IgD-negative memory B cell (primary cell): Measurements from ENCODE around the gene SRRM3. TPM values are rescaled to one million over a fixed set of nuclear protein-coding genes. Genes with fewer than 3 reads are reported as not detected.
"Not testable (repeated sequence)": the region's sequence is repeated elsewhere in the genome, so short reads cannot be mapped to it uniquely, and the experiment has no call there.

Source experiments
- H3K27ac Mint-ChIP-seq, 3 donors: one replicate each; pipeline ENCODE4 v1.8.0; 2020 to 2022; ENCODE audit warnings: mild to moderate bottlenecking in 3 of 3, mixed read lengths in 3 of 3, moderate library complexity in 1 of 3
- H3K27me3 Mint-ChIP-seq: one replicate; pipeline ENCODE4 v1.8.0; 2021; ENCODE audit warnings: mixed read lengths
- H3K36me3 Mint-ChIP-seq: one replicate; pipeline ENCODE4 v1.8.0; 2020; ENCODE audit warnings: mild to moderate bottlenecking, mixed read lengths
- H3K4me1 Mint-ChIP-seq, 3 donors: one replicate each; pipeline ENCODE4 v1.8.0; 2020 to 2022; ENCODE audit warnings: mixed read lengths in 3 of 3, mild to moderate bottlenecking in 1 of 3
- H3K4me3 Mint-ChIP-seq, 4 donors: one replicate each; pipeline ENCODE4 v1.8.0; 2020 to 2022; ENCODE audit warnings: mild to moderate bottlenecking in 4 of 4, mixed read lengths in 4 of 4, moderate library complexity in 3 of 4
- H3K9me3 Mint-ChIP-seq, 3 donors: one replicate each; pipeline ENCODE4 v1.8.0; 2020 to 2021; ENCODE audit warnings: mixed read lengths in 3 of 3, mild to moderate bottlenecking in 1 of 3
- polyA plus RNA-seq: library from polyadenylated mRNA; unstranded; fragments of 300-500 nt; fragmentation: Illumina TruSeq; gene quantifications from one replicate; pipeline ENCODE4 v1.2.3, GENCODE V29; 2021

SRRM3 gene
- polyA plus RNA-seq, 1 donor from 2014 or later = not detected

DNA sequence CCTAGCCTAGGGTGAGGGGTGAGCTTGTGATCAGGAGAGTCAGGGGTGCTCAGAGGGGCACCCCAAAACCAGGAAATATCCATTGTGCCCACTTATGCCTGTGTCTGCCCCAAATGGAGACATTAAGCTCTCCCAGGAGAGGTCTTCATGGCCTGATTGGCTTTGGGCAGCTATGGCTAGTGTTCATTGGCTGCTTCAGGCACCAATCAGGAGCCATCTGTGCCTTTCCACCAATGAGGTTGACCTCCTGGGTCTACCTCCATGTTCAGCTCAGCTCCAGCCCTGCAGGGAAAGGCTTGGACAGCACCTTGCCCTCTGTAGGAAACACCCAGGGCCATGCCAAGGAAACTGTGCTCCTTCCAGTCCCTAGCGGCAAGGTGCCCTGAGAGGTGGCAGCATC, 76.8 kb downstream of the SRRM3 start:
- H3K27ac Mint-ChIP-seq = no peak overlapping the region
- H3K9me3 Mint-ChIP-seq = peaks cover 0 to 2% (median 0%) of the 10 kb centered on the region in 3 donors
- H3K36me3 Mint-ChIP-seq = no peaks in the 10 kb centered on the region
- H3K4me1 Mint-ChIP-seq = peaks cover 4 to 9% (median 8%) of the 10 kb centered on the region in 3 donors
- H3K27me3 Mint-ChIP-seq = peaks cover 25% of the 10 kb centered on the region
- H3K4me3 Mint-ChIP-seq = peak overlapping the region in 1 of 4 donors; percentile 28

DNA sequence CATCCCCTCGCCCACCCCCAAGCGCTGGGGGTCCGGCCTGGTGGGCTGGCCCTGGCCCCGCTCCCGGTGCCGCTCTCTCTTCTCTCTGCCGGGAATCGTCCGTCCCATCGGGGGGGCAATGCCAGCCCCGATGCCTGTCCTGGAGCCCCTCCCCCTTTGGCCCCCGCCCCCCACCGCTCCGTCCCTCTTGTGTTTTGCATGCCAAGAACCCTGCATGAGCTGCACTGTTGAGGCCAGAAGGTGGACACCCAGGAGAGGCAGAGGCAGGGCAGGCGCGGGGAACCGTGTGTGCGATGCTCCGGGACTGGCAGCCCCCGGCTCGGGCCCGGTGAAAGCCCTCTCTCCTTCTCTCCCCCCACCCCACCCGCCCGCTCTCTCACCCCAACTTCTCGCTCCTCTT, 78.7 kb downstream of the SRRM3 start:
- Mint-ChIP-seq H3K4me1 (peaks cover 4 to 8% (median 8%) of the 10 kb centered on the region in 3 donors), H3K27me3 (peaks cover 34% of the 10 kb centered on the region), H3K27ac (no peak overlapping the region), H3K4me3 (peak overlapping the region in 1 of 4 donors; percentile 91), H3K9me3 (peaks cover 0 to 2% (median 0%) of the 10 kb centered on the region in 3 donors), H3K36me3 (no peaks in the 10 kb centered on the region)

DNA sequence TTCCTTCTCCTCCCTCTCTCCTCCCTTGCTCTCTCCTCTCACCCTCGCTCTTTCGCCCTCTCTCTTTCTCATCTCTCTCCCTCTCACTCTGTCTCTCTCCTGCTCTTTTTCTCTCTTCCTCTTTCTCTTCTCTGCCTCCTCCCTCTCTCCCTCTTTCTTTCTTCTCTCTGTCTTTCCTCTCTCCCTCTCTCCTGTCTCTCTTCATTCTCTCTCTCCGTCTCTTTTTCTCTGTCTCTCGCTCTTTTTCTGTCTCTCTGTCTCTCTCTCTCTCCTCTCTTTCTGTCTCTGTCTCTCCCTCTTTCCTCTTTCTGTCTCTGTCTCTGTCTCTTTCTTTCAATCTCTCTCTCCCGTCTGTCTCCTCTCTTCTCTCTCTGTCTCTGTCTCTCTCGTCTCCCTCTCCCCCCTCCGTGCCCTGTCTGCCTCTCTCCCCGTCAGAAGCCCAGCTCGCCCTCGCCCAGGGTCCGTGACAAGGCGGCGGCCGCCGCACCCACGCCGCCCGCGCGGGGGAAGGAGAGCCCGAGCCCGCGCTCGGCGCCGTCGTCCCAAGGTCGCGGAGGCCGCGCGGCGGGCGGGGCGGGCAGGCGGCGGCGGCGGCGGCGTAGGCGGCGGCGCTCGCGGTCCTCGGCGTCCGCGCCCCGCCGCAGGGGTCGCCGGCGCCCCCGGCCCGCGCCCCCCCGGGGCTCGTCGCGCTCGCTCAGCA, 79.5 kb downstream of the SRRM3 start:
- H3K4me1 Mint-ChIP-seq = peaks cover 4 to 8% (median 8%) of the 10 kb centered on the region in 3 donors
- no peak overlapping the region for H3K27ac Mint-ChIP-seq
- peak overlapping the region in 3 of 4 donors; percentile 80 to 91 (median 82) for H3K4me3 Mint-ChIP-seq
- H3K36me3 Mint-ChIP-seq = no peaks in the 10 kb centered on the region
- H3K9me3 Mint-ChIP-seq = peaks cover 0 to 2% (median 0%) of the 10 kb centered on the region in 3 donors
- peaks cover 32% of the 10 kb centered on the region for H3K27me3 Mint-ChIP-seq

DNA sequence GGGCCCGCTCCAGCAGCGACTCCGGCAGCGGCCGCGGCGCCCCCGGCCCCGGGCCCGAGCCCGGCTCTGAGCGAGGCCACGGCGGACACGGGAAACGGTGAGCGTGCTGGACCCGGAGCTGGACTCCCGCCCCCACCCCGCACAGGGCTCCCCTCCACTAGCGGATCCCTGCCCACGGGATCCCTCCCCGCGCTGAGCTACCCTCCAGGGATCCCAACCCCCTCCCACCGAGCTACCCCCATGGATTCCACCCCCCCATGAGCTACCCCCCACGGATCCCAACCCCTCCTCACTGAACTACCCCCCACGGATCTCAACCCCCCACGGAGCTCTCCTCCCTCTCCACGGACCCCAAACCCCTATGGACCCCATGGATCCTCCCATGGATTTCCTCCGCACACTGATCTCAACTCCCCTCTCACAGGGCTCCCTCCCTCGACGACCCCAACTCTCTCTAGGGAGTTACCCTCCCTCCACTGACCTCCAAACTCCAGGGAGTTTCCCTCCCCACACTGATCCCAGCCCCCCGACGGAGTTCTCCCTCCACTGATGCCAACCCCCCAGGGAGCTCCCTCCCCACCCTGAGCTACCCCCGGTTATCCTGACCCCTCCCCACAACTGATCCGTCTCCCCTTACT, 80.1 kb downstream of the SRRM3 start:
- Mint-ChIP-seq H3K27ac (no peak overlapping the region), H3K27me3 (peaks cover 28% of the 10 kb centered on the region)

DNA sequence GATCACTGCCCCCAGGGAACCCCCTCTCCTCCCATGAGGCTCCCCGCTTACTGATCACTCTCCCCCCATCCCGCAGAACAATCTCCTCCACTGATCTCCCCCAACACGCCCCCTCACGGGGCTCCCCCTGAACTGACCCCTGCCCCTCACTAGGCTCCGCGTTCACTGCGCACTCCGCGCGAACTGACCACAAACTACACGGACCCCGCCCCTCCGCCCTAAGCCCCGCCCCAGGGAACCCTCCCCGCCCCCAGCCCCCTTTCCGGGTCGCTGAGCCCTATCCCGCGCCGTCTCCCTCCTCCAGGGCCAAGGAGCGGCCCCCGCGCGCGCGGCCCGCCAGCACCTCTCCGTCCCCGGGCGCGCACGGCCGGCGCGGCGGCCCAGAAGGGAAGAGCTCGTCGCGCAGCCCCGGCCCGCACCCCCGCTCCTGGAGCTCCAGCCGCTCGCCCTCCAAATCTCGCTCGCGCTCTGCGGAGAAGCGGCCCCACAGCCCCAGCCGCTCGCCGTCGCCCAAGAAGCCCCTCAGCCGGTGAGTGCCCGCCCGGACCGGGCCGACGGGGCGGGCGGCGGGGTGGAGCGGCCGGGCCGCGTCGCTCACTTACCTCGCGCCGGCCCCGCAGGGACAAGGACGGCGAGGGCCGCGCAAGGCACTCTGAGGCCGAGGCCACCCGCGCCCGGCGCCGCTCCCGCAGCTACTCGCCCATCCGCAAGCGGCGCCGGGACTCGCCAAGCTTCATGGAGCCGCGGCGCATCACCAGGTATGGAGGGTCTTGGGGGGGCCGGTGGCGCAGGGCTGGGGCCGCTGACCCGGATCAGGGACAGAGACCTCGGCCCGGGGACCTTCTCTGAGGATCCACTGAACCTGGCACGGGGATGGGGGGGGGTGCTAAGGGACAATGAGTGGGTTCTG, 80.9 kb downstream of the SRRM3 start:
- Mint-ChIP-seq H3K4me3 (peak overlapping the region in 2 of 4 donors; percentile 83 to 90), H3K4me1 (peaks cover 4 to 8% (median 8%) of the 10 kb centered on the region in 3 donors), H3K9me3 (peaks cover 0 to 2% (median 0%) of the 10 kb centered on the region in 3 donors), H3K27me3 (peaks cover 27% of the 10 kb centered on the region), H3K36me3 (no peaks in the 10 kb centered on the region), H3K27ac (no peak overlapping the region)

More for the DNA sequence above, 80.1 kb downstream of the SRRM3 start:
- no peaks in the 10 kb centered on the region for H3K36me3 Mint-ChIP-seq
- peak overlapping the region in 3 of 4 donors; percentile 58 to 90 (median 83) for H3K4me3 Mint-ChIP-seq
- peaks cover 0 to 2% (median 0%) of the 10 kb centered on the region in 3 donors for H3K9me3 Mint-ChIP-seq
- H3K4me1 Mint-ChIP-seq = peaks cover 4 to 8% (median 8%) of the 10 kb centered on the region in 3 donors

DNA sequence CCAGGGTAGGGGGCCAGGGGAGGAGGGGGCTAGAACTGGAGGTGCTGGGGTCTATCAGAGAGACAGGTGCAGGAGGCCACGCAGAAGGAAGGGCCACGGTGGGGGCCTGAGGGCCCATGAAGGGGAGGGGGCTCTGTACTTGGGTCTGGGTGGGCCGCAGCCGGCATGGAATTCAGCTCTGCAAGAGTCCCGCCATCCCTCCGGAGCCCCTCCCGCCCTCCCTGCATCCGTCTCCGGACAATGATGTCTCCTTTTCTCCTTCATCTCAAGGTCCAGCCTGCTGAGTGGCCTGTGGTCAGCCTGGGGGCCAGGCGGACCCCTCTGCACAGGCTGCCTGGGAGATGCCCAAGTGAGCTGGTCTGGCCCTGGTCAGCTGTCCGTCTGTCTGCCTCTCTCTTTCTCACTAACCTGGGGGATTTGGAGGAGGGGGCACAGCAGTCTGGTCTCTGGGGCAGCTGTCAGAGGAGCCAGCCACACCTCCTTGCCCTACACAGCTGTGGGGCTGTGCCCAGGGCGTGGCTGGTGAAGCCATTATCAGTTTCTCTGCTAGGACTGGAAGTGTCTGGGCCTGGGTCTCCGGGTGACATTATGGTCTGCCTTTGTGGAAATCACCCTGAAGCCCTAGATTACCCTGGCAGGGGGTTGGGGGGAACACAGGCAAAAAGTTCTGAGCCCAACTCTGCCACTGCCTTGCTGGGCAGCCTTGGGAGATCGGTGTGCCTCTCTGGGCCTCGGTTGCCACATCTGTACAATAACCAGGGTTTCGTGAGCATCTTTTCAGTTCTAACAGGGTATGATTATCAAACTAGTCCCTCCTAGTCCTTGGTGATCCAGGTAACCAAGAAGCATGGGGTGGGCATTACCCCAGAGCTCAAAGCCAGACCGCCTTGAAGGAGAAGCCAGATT, 81.8 kb downstream of the SRRM3 start:
- H3K4me3 Mint-ChIP-seq = peak overlapping the region; percentile 52 to 85 (median 70)
- no peak overlapping the region for H3K27ac Mint-ChIP-seq
- H3K27me3 Mint-ChIP-seq = peaks cover 27% of the 10 kb centered on the region
- H3K9me3 Mint-ChIP-seq = peaks cover 0 to 2% (median 0%) of the 10 kb centered on the region in 3 donors
- H3K36me3 Mint-ChIP-seq = no peaks in the 10 kb centered on the region
- peaks cover 4 to 8% (median 8%) of the 10 kb centered on the region in 3 donors for H3K4me1 Mint-ChIP-seq

DNA sequence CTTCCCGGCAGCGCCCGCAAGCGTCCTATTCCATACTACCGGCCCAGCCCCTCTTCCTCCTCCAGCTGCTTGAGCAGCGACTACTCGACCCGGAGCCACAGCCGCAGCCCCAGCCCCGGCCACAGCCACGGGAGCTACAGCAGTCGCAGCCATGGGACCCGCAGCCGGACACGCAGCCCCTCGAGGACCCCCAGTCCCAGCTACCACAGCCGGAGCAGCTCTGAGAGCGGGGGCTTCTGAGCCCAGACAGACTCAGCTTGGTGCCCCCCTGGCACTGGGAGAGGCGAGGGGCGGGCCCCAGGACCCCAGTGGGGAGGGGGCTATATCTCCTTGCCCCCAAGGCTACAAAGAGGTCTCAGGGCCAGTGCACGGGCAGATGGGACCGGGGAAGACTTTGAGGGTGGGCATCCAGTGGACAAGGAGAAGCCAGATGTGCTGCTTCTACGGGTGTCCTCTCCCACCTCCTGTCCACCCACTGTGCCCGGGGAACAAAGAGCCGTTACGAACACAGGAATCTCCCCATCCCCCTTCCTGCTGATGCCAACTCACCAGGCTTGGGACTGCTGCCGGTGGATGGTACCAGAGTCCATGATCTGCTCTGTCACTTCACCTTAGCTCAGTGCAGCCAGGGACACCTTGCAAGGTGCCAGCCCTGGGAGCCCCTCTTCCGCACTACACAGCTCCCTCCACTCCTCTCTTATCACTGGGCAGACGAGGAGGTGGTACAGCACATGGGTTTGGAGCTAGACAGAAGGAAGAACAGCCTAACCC, 84.1 kb downstream of the SRRM3 start:
- H3K9me3 Mint-ChIP-seq = peaks cover 0 to 2% (median 0%) of the 10 kb centered on the region in 3 donors
- H3K27ac Mint-ChIP-seq = no peak overlapping the region
- peaks cover 22% of the 10 kb centered on the region for H3K27me3 Mint-ChIP-seq
- H3K4me3 Mint-ChIP-seq = no peak overlapping the region
- H3K4me1 Mint-ChIP-seq = peaks cover 0 to 6% (median 4%) of the 10 kb centered on the region in 3 donors
- no peaks in the 10 kb centered on the region for H3K36me3 Mint-ChIP-seq

DNA sequence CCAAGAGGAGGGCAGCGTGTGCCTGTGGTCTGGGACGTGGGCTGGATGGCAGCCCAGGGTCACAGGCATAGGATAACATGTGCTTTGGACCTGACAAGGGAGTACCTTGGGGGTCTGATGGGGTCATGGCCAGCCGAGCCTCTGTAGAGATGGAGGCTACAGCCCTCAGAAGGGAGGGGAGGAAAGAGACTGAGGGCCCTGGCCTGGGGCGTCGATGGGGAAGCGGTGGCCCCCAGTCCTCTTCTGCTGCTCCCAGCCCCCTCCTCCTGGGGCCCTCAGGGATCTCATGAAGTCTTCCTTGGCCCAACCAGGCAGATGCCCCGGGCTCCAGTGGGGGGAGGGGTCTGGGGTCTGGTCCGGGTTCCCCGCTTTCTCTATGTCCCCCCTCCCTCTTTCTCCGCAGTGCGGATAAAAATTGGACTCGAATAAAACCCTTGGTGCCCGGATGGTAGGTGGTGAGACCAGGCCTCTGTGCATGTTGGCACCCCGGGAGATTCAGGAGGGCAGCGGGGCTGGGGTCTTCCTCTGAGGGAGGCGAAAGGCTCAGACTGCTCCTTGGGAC, 85.2 kb downstream of the SRRM3 start:
- Mint-ChIP-seq H3K4me1 (peaks cover 0 to 6% (median 4%) of the 10 kb centered on the region in 3 donors), H3K27me3 (peaks cover 17% of the 10 kb centered on the region), H3K4me3 (no peak overlapping the region), H3K36me3 (no peaks in the 10 kb centered on the region), H3K9me3 (no peaks in the 10 kb centered on the region), H3K27ac (no peak overlapping the region)

DNA sequence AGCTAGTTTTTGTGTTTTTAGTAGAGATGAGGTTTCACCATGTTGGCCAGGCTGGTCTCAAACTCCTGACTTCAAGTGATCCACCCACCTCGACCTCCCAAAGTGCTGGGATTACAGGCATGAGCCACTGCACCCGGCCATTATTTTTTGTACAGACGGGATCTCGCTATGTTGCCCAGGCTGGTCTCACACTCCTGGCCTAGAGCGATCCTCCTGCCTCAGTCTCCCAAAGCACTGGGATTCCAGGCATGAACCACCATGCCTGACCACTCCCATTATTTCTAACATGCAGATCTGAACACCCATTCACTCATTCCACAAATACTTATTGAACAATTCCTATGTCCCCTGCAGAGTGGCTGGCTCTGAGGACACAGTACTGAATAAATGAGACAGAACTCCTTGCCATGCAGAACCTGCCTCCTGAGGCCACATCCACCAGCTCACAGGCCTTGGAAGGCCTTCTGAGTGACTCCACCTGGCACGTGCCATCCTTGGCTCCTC, 89.2 kb downstream of the SRRM3 start:
- H3K27ac Mint-ChIP-seq, H3K4me3 Mint-ChIP-seq, H3K36me3 Mint-ChIP-seq, H3K4me1 Mint-ChIP-seq, H3K27me3 Mint-ChIP-seq, H3K9me3 Mint-ChIP-seq: not testable (repeated sequence)

DNA sequence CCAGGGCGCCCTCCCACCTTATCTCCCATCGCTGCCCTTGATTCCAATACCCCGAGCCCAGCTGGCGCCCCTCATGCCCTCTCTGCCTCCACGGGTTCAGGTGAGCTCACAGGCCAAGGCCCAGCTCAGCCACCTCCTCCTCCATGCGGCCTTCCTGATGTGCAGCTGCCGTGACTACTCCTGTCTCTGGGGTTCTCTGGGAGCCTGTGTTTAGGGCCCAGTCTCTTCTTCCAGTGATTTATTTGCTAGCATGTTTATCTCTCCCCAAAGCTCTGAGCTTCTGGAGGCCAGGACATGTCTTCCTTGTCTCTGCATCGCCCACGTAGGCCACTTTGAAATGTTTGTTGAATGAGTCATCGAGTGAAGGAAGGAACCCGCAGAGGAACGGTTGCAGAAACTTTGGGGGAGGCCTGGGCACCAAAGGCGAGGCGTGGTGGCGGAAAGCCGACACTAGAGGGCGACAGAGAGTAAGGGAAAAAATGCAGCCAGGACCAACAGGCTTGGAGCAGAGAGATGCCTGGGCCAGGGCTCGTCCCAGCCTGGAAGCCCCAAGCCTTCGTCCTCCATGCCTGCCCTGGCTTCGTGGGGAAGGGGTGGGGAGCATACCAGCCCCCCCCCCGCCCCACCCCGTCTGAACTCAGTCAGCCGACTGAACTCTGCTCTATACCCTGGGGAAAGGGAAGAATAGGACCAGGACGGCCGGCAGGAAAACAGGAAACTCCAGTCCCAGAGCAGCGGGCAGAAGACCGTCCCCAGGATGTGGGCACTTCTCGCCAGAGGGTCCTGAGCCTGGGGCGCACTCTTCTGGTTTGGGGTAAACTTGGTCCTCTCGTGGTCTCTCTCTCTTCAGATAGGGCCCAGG, 89.9 kb downstream of the SRRM3 start:
- Mint-ChIP-seq H3K4me3 (no peak overlapping the region), H3K4me1 (peaks cover 0 to 7% (median 5%) of the 10 kb centered on the region in 3 donors), H3K27me3 (peaks cover 5% of the 10 kb centered on the region), H3K36me3 (no peaks in the 10 kb centered on the region), H3K9me3 (no peaks in the 10 kb centered on the region), H3K27ac (no peak overlapping the region)

DNA sequence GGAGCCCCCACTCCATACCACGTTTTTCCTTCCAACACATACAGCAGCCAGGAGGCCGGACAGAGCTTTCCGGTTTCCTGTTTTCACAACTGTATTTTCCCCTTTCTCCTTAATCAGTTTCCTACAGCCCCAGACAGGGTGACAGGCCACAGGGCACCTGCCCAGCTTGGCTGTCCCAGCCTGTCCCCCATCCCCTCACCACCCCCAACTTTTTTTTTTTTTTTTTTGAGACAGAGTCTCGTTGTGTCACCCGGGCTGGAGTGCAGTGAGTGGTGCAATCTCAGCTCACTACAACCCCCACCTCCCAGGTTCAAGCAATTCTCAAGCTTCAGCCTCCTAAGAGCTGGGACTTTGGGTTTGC, 90.5 kb downstream of the SRRM3 start:
- Mint-ChIP-seq H3K4me1 (peaks cover 0 to 7% (median 5%) of the 10 kb centered on the region in 3 donors), H3K9me3 (no peaks in the 10 kb centered on the region), H3K36me3 (no peaks in the 10 kb centered on the region), H3K27me3 (peaks cover 5% of the 10 kb centered on the region), H3K27ac (no peak overlapping the region), H3K4me3 (no peak overlapping the region)

DNA sequence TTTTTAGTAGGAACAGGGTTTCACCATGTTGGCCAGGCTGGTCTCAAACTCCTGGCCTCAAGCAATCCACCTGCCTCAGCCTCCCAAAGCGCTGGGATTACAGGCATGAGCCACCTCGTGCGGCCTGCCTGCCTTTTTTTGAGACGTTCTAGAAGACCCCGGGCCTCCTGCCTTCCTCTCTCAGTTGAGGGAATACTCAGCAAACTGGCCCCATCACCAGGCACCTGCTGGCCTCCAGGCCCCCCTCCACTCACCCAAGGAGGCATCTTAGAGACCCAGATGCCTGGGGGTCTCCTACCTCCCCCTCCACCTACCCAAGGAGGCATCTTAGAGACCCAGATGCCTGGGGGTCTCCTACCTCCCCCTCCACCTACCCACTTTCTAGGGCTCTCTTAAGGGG, 91.2 kb downstream of the SRRM3 start:
- not testable (repeated sequence) for H3K4me1 Mint-ChIP-seq, H3K4me3 Mint-ChIP-seq, H3K36me3 Mint-ChIP-seq, H3K9me3 Mint-ChIP-seq, H3K27ac Mint-ChIP-seq, H3K27me3 Mint-ChIP-seq
